PC-9 (cell line): ENCODE results near the gene MGAT1. TPM values are rescaled to one million over a fixed set of nuclear protein-coding genes. Genes with fewer than 3 reads are reported as not detected.

Experiments
- BruUV-seq: library from RNA; stranded (reverse); fragments of 400-500 nt; replicated peaks from 2 replicates; lab custom pipeline; 2021; lab: Mats Ljungman, UMichigan
- CTCF ChIA-PET: fragments of 300-600 bp; sonication (Branson Sonifier 250); formaldehyde crosslinking; loops from one replicate; lab custom pipeline; 2022; ENCODE audit warnings: antibody characterized with exemption; lab: Charles Lee
- POLR2A ChIA-PET: fragments of 300-600 bp; sonication (Branson Sonifier 250); formaldehyde crosslinking; loops from one replicate; lab custom pipeline; 2022; ENCODE audit warnings: antibody characterized with exemption; ENCODE audit not compliant: unreplicated experiment; lab: Charles Lee
- DNase-seq, 2 experiments: peaks; one replicate each; pipeline versions ENCODE4 v3.0.0 to v3.0.0-alpha.2; 2015 to 2022; ENCODE audit warnings: mixed read lengths in 1 of 2
- H2AFZ ChIP-seq: fragments of 200-600 bp; sonication (generic); 2 replicates; pipeline ENCODE4 v1.8.1; 2017; ENCODE audit warnings: antibody characterized with exemption
- H3F3A ChIP-seq: fragments of 200-600 bp; sonication (generic); 2 replicates; pipeline ENCODE4 v1.8.1; 2017; ENCODE audit warnings: antibody characterized with exemption, mild to moderate bottlenecking, low read depth; ENCODE audit not compliant: insufficient read depth
- H3K27ac ChIP-seq: fragments of 200-600 bp; sonication (generic); 2 replicates; pipeline ENCODE4 v1.6.1; 2016; ENCODE audit warnings: mixed run types
- H3K27me3 ChIP-seq: fragments of 200-600 bp; sonication (generic); 2 replicates; pipeline ENCODE4 v1.6.1; 2016; ENCODE audit warnings: low read depth, mixed run types; ENCODE audit not compliant: insufficient read depth
- H3K36me3 ChIP-seq: fragments of 200-600 bp; sonication (generic); 2 replicates; pipeline ENCODE4 v1.6.1; 2016; ENCODE audit warnings: low read depth, mixed run types
- H3K4me1 ChIP-seq: fragments of 200-600 bp; sonication (generic); replicated peaks from 2 replicates; pipeline ENCODE4 v1.6.1; 2016; ENCODE audit warnings: mixed run types; ENCODE audit not compliant: insufficient read depth
- H3K4me2 ChIP-seq: fragments of 200-600 bp; sonication (generic); 2 replicates; pipeline ENCODE4 v1.6.1; 2017; ENCODE audit warnings: mixed run types
- H3K4me3 ChIP-seq: fragments of 200-600 bp; sonication (generic); 2 replicates; pipeline ENCODE4 v1.6.1; 2016; ENCODE audit warnings: mixed run types
- H3K79me2 ChIP-seq: fragments of 200-600 bp; sonication (generic); 2 replicates; pipeline ENCODE4 v1.6.1; 2017; ENCODE audit warnings: low read depth, mixed run types
- H3K9me2 ChIP-seq: fragments of 200-600 bp; sonication (generic); 2 replicates; pipeline ENCODE4 v1.8.1; 2017; ENCODE audit warnings: mild to moderate bottlenecking; ENCODE audit not compliant: insufficient read depth
- H3K9me3 ChIP-seq: fragments of 200-600 bp; sonication (generic); 2 replicates; pipeline ENCODE4 v1.8.1; 2016; ENCODE audit warnings: low read depth; ENCODE audit not compliant: insufficient read depth
- H4K20me1 ChIP-seq: fragments of 200-600 bp; sonication (generic); 2 replicates; pipeline ENCODE4 v1.8.1; 2017; ENCODE audit not compliant: insufficient read depth
- EZH2 ChIP-seq: fragments of 200-600 bp; sonication (generic); IDR thresholded peaks from 2 replicates; pipeline ENCODE4 v1.8.0; 2017; ENCODE audit warnings: antibody characterized with exemption, low read depth
- intact Hi-C: fragments of 100-400 bp; cut with micrococcal nuclease; formaldehyde crosslinking; loops from one replicate; pipeline ENCODE4 v1.10.0; 2022; ENCODE audit not compliant: unreplicated experiment
- total RNA-seq: library from RNA; stranded (reverse); gene quantifications from 2 replicates; pipeline ENCODE4 v1.2.3, GENCODE V29; 2021
- TF ChIP-seq, protein P1 (sequence below): fragments of 200-600 bp; sonication (generic); conservative IDR thresholded peaks from 2 replicates; pipeline ENCODE4 v1.6.1; 2017; ENCODE audit warnings: mixed run types, antibody characterized with exemption, mild to moderate bottlenecking, moderate library complexity

Gene MGAT1
- total RNA-seq, 1 experiment from 2014 or later, result 103 TPM

DNA sequence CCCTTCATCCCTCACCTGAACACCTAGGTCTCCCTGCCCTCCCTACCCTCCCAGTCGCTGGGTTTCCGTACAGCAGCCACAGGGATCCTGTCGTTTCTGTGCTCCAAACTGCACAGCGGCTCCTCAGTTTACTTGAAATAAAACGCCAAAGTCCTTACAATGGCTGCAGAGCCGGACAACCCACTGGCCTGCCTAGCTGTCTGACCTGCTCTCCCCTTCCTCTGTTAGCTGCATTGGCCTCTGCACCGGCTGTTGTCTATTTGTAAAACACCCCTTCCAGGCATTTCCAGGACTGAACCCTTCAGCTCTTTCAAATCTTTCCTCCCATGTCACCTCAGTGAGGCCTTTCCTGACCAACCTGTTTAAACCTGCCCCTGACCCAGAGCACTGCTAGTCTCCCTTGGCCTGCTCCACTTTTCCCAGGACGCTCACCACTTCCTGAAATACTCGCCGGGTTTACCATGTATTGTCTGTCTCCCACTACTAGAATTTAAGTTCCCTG, 9.1 kb upstream of the MGAT1 start:
- ChIA-PET POLR2A (interaction anchor here (0.6 to 1.3 kb wide), 3 partner anchors 20 to 396 kb away, joined by 5 to 15 read pairs (median 8); partner anchors contain the start of gene ZFP62), CTCF (no interaction called here)
- TF ChIP-seq EZH2, result no peak
- TF ChIP-seq, protein P1, sequence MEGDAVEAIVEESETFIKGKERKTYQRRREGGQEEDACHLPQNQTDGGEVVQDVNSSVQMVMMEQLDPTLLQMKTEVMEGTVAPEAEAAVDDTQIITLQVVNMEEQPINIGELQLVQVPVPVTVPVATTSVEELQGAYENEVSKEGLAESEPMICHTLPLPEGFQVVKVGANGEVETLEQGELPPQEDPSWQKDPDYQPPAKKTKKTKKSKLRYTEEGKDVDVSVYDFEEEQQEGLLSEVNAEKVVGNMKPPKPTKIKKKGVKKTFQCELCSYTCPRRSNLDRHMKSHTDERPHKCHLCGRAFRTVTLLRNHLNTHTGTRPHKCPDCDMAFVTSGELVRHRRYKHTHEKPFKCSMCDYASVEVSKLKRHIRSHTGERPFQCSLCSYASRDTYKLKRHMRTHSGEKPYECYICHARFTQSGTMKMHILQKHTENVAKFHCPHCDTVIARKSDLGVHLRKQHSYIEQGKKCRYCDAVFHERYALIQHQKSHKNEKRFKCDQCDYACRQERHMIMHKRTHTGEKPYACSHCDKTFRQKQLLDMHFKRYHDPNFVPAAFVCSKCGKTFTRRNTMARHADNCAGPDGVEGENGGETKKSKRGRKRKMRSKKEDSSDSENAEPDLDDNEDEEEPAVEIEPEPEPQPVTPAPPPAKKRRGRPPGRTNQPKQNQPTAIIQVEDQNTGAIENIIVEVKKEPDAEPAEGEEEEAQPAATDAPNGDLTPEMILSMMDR, result no peak
- peaks cover 38% of the 10 kb centered on the region for H3K79me2 ChIP-seq
- no TSS peak for BruUV-seq
- H3K9me2 ChIP-seq, result no peaks in the 10 kb centered on the region
- peak overlapping the region; percentile 99 for H3K4me2 ChIP-seq
- peaks cover 49% of the 10 kb centered on the region for H3K4me1 ChIP-seq
- peaks cover 24% of the 10 kb centered on the region for H3F3A ChIP-seq
- 0 out of 2 replicates have a peak, but pooled peaks cover 3% of the 10 kb centered on the region for H3K36me3 ChIP-seq
- peak overlapping the region; percentile 67; the same call in 1 of the 2 replicates for H2AFZ ChIP-seq
- DNase-seq, result peak; percentile 58 to 65
- no peaks in the 10 kb centered on the region for H3K27me3 ChIP-seq
- peak overlapping the region; percentile 95; the same call in 1 of the 2 replicates for H3K4me3 ChIP-seq
- peak overlapping the region; percentile 91 for H3K27ac ChIP-seq
- no peaks in the 10 kb centered on the region for H3K9me3 ChIP-seq
- no peaks in the 10 kb centered on the region for H4K20me1 ChIP-seq
- intact Hi-C loops, result loop anchor here (1.0 to 2.0 kb wide), 4 partner anchors 19 to 433 kb away; partner anchors contain the start of gene ZFP62

- Histone ChIP-seq H3K9me2 (no peaks in the 10 kb centered on the region), H3F3A (peaks cover 27% of the 10 kb centered on the region), H2AFZ (peak overlapping the region; percentile 88), H3K4me3 (peak overlapping the region; percentile 95), H3K4me2 (peak overlapping the region; percentile 99), H3K27me3 (no peaks in the 10 kb centered on the region), H4K20me1 (no peaks in the 10 kb centered on the region), H3K27ac (peak overlapping the region; percentile 91), H3K4me1 (peaks cover 55% of the 10 kb centered on the region), H3K79me2 (peaks cover 41% of the 10 kb centered on the region), H3K36me3 (0 out of 2 replicates have a peak, but pooled peaks cover 3% of the 10 kb centered on the region), H3K9me3 (no peaks in the 10 kb centered on the region)
- CTCF ChIA-PET, result no interaction called here
- no peak for TF ChIP-seq EZH2
- TF ChIP-seq, protein P1, result no peak
- no peak for DNase-seq
- TSS peak; percentile 85 for BruUV-seq
- POLR2A ChIA-PET, result interaction anchor here (0.6 to 1.3 kb wide), 3 partner anchors 20 to 50 kb away, joined by 5 to 8 read pairs (median 7); partner anchors contain the start of gene ZFP62
- intact Hi-C loops, result loop anchor here (1.0 to 2.0 kb wide), 4 partner anchors 20 to 434 kb away; partner anchors contain the start of gene ZFP62
These were observed 8.5 kb upstream of the MGAT1 start for GRCh38 chr5:180810959-180811622.

DNA sequence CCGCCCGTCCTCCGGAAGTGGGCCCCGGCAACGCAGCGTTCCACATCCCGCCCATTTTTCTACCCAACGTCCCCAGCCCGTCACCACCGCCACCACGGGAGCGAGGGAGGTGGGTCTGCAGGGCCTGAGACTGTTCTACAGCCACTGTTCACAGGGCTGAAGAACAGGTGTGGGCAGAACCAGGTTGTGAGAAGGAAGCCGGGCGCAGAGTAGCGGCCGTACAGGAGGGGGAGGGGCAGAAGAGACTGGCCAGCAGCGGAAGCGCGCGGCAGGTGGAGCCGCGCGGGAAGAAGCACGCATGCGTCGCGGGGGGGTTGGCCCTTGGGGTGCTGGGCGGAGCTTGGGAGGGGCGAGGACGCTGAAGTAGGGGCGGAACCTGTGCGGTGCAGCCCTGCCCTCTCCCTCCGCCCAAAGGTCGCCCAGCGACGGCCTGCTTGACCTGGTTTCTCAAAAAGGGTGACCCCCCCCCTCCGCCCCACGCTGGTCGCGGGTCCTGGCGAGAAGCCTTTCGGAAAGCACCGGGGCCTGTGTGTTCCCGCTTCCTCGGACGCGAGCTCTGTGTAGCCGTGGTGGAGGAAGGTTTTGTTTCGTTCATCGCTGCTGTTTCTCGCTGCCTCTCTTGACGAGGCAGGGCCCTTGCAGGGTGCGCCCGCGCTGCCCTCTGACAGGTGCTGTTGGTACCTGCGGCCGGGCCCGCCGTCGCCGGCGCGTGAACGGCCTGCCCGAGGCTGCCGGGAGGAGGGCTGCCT, 7.8 kb upstream of the MGAT1 start:
- 0 out of 2 replicates have a peak, but pooled peaks cover 3% of the 10 kb centered on the region for H3K36me3 ChIP-seq
- H3K4me2 ChIP-seq, result peak overlapping the region; percentile 99
- no TSS peak for BruUV-seq
- H3K4me3 ChIP-seq, result peak overlapping the region; percentile 95
- H3K79me2 ChIP-seq, result peaks cover 46% of the 10 kb centered on the region
- peak overlapping the region; percentile 88 for H2AFZ ChIP-seq
- peak; percentile 80 to 96 for DNase-seq
- ChIA-PET CTCF (no interaction called here), POLR2A (interaction anchor here (0.6 to 0.7 kb wide), 2 partner anchors 20 to 25 kb away, joined by 7 to 9 read pairs; no protein-coding TSS in a partner anchor)
- H3K27ac ChIP-seq, result peak overlapping the region; percentile 91
- TF ChIP-seq EZH2, result no peak
- TF ChIP-seq, protein P1, result no peak
- H4K20me1 ChIP-seq, result no peaks in the 10 kb centered on the region
- H3K9me2 ChIP-seq, result no peaks in the 10 kb centered on the region
- H3K27me3 ChIP-seq, result no peaks in the 10 kb centered on the region
- intact Hi-C loops, result loop anchor here (2.0 kb wide), 3 partner anchors 20 to 434 kb away; no protein-coding TSS in a partner anchor
- peaks cover 55% of the 10 kb centered on the region for H3K4me1 ChIP-seq
- H3K9me3 ChIP-seq, result no peaks in the 10 kb centered on the region
- peaks cover 34% of the 10 kb centered on the region for H3F3A ChIP-seq
